ENCODE measurements around the gene ACSS1. TPM values are rescaled to one million over a fixed set of nuclear protein-coding genes. Genes with fewer than 3 reads are reported as not detected.

ACSS1 gene
- total and polyA plus RNA-seq, 2 donors from 2014 or later: 30.6 to 72.3 TPM

DNA sequence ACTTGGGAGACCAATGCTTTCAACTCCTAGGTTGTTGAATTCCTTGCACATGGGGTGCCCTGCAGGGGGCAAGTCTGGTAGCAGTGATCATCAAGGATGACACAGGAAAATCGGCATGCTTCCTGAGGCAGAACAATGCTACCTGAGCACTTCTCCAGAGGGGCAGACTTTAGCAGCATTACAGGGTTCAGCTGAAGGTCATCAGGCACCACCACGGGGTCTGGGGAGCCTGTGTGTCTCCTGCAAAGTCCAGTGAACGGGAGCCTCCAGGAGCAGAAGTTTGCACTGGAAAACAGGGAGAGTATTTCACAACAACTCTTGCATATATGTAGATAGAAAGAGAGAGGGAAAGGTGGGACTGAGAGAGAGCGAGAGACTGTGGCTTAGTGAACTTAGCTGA is 13.8 kb upstream of the ACSS1 start:
- Histone ChIP-seq H3K9ac (ENCODE audit: low read length in 3 of 3) (no peak overlapping the region), H3K27me3 (ENCODE audit: control insufficient read depth, insufficient read depth, low read length) (peaks cover 8% of the 10 kb centered on the region), H3K9me3 (ENCODE audit: control insufficient read depth in 2 of 3, insufficient read depth in 1 of 3, low read length in 3 of 3) (peaks cover 0 to 4% (median 0%) of the 10 kb centered on the region in 3 donors), H3K4me1 (ENCODE audit: control insufficient read depth in 2 of 3, insufficient read depth in 2 of 3, low read depth in 1 of 3, low read length in 3 of 3) (no peaks in the 10 kb centered on the region), H3K36me3 (ENCODE audit: control insufficient read depth in 2 of 3, insufficient read depth in 3 of 3, low read length in 3 of 3) (no peaks in the 10 kb centered on the region), H3K4me3 (ENCODE audit: low read length in 3 of 3) (no peak overlapping the region), H3K27ac (ENCODE audit: low read depth in 2 of 2, low read length in 2 of 2) (no peak overlapping the region)
- peak in 1 of 5 donors; percentile 8 for DNase-seq
- intact Hi-C loops (cut with DNase I): loop anchor here (5.0 kb wide), 1 partner anchor 116 kb away; no protein-coding TSS in a partner anchor
- FAIRE-seq: no peak
- TF ChIP-seq, protein P1, sequence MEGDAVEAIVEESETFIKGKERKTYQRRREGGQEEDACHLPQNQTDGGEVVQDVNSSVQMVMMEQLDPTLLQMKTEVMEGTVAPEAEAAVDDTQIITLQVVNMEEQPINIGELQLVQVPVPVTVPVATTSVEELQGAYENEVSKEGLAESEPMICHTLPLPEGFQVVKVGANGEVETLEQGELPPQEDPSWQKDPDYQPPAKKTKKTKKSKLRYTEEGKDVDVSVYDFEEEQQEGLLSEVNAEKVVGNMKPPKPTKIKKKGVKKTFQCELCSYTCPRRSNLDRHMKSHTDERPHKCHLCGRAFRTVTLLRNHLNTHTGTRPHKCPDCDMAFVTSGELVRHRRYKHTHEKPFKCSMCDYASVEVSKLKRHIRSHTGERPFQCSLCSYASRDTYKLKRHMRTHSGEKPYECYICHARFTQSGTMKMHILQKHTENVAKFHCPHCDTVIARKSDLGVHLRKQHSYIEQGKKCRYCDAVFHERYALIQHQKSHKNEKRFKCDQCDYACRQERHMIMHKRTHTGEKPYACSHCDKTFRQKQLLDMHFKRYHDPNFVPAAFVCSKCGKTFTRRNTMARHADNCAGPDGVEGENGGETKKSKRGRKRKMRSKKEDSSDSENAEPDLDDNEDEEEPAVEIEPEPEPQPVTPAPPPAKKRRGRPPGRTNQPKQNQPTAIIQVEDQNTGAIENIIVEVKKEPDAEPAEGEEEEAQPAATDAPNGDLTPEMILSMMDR (IDR thresholded peaks at IDR 0.05; ENCODE audit: borderline replicate concordance, extremely low read depth, insufficient read depth): no peak

DNA sequence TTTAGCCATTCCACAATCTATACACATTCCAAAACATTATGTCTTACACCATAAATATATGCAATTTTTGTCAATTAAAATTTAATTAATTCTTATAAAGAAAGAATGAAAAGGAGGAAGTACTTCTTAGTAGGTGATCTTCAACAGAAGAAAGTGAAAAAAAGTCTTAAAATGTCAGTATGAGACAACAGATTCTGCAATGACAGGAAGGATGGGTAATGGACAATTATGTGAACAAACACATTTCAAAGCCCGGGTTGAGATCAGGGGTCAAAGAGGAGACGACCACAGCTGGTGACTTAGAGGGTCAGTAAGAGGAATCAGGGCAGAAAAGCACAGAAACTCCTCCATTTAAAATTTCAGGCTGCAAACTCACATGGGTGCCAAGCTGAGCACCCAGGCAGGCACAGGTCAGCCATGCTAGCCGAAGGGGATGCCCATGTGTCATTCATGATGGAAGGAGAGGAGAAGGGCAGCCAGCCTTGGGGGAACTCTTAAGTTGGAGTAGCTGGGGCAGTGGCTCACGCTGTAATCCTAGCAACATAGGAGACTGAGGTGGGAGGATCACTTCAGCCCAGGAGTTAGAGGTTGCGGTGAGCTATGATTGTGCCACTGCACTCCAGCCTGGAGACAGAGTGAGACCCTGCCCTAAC is 13.0 kb upstream of the ACSS1 start:
- TF ChIP-seq, protein P1 (IDR thresholded peaks at IDR 0.05; ENCODE audit: borderline replicate concordance, extremely low read depth, insufficient read depth): no peak
- FAIRE-seq: no peak

DNA sequence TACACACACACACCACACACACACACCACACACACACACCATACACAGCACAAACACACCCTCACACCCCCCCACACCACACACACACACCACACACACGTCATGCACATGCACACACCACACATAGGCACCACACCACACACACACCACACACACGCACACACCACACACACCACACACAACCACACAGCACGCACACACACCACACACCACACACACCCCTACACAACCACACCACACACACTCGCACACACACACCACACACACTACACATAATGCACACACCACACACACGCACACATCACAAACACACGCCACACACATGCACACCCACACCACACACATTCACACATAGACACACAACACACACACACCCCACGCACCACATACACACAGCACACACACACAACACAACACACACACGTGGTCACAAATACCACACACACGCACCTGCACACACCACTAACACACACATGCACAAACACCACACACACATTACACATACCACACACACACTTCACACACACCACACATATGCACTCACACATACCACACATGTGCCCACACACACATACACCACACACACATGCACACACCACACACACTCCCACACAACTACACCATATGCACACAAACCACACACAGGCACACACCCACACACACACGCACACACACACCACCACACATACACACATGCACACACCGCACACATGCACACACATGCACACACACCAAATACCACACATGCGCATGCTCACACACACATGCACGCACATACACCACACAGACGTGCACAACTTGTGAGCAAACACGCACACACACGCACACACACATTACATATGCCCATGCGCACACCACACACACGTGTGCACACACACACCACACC is 9.4 kb upstream of the ACSS1 start:
- Histone ChIP-seq H3K4me1 (ENCODE audit: control insufficient read depth in 2 of 3, insufficient read depth in 2 of 3, low read depth in 1 of 3, low read length in 3 of 3) (peaks cover 0 to 6% (median 6%) of the 10 kb centered on the region in 3 donors), H3K9me3 (ENCODE audit: control insufficient read depth in 2 of 3, insufficient read depth in 1 of 3, low read length in 3 of 3) (peaks cover 0 to 4% (median 0%) of the 10 kb centered on the region in 3 donors), H3K36me3 (ENCODE audit: control insufficient read depth in 2 of 3, insufficient read depth in 3 of 3, low read length in 3 of 3) (no peaks in the 10 kb centered on the region), H3K9ac (ENCODE audit: low read length in 3 of 3) (no peak overlapping the region), H3K4me3 (ENCODE audit: low read length in 3 of 3) (no peak overlapping the region), H3K27me3 (ENCODE audit: control insufficient read depth, insufficient read depth, low read length) (peaks cover 8% of the 10 kb centered on the region), H3K27ac (ENCODE audit: low read depth in 2 of 2, low read length in 2 of 2) (no peak overlapping the region)
- FAIRE-seq (no peak), DNase-seq (peak in 1 of 5 donors; percentile 12)
- TF ChIP-seq, protein P1 (IDR thresholded peaks at IDR 0.05; ENCODE audit: borderline replicate concordance, extremely low read depth, insufficient read depth): no peak
- intact Hi-C loops (cut with DNase I): no loop called here

More for the DNA sequence above, 13.0 kb upstream of the ACSS1 start:
- no peaks in the 10 kb centered on the region for H3K4me1 ChIP-seq (ENCODE audit: control insufficient read depth in 2 of 3, insufficient read depth in 2 of 3, low read depth in 1 of 3, low read length in 3 of 3)
- H3K27ac ChIP-seq (ENCODE audit: low read depth in 2 of 2, low read length in 2 of 2): no peak overlapping the region
- peaks cover 0 to 4% (median 0%) of the 10 kb centered on the region in 3 donors for H3K9me3 ChIP-seq (ENCODE audit: control insufficient read depth in 2 of 3, insufficient read depth in 1 of 3, low read length in 3 of 3)
- peaks cover 8% of the 10 kb centered on the region for H3K27me3 ChIP-seq (ENCODE audit: control insufficient read depth, insufficient read depth, low read length)
- H3K9ac ChIP-seq (ENCODE audit: low read length in 3 of 3): no peak overlapping the region
- H3K4me3 ChIP-seq (ENCODE audit: low read length in 3 of 3): no peak overlapping the region
- intact Hi-C loops (cut with DNase I): loop anchor here (5.0 kb wide), 1 partner anchor 116 kb away; no protein-coding TSS in a partner anchor
- no peak for DNase-seq
- H3K36me3 ChIP-seq (ENCODE audit: control insufficient read depth in 2 of 3, insufficient read depth in 3 of 3, low read length in 3 of 3): no peaks in the 10 kb centered on the region

Data from kidney (tissue), 14 donors.